Measurements from ENCODE around the gene TMEM217.

Gene TMEM217

DNA sequence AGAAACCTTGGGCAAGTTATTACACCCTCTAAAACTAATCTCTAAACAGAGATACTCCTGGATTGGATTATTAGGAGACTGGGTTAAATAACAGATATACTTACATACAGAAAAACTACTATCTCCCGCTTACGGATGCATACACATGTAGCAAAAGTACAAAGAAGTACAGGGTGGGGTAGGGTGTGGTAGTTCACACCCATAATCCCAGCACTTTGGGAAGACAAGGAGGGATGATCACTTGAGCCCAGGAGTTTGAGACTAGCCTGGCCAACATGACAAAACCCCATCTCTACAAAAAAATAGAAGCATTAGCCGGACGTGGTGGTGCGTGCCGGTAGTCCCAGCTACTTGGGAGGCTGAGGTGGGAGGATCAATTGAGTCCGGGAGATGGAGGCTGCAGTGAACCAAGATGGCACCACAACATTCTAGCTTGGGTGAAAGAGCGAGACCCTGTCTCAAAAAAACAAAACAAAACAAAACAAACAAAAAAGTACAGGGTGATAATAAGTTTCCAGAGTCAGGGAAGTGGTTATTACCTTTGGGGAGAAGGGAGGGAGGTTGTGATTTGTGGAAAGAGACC, 79.9 kb downstream of the TMEM217 start:
- no peak for DNase-seq

DNA sequence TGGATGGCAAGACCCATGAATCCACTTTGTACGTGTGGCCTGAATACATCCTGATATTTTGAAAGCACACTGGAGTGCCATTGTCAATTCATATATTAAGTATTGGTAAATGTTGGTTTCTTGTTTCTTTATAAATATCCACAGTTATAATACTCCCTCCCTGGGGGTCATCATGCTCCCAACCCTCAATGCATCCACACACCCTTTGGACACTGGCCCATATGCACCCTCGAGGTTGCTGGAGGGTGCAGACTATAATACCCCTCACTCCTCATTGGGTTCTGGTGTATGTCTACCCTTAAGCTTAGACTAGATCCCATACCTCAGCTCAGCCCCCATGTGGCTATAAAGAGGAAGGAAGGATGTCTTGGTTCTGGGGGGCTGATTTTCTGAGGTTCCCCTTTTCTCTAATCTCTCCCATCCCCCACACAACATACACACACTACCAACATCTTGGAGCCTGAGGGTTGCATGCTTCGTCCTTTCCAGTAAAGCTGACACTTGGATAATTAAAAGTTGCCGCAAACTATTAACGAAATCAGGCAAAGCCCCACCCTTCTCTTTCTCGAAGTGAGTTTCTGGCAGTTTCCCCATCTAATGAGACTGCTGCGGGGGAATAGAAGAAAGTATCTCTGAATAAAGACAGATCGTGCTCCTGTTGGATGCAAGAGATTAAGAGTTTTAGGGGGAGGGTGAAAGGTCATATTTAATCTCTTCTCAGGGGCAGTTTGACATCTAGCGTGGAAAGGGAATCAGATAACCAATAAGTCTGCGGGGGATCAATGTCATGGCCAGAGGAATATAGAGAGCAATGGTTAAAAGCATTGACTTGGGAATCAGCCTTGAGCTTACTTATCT, 80.6 kb downstream of the TMEM217 start:
- no peak for DNase-seq

DNA sequence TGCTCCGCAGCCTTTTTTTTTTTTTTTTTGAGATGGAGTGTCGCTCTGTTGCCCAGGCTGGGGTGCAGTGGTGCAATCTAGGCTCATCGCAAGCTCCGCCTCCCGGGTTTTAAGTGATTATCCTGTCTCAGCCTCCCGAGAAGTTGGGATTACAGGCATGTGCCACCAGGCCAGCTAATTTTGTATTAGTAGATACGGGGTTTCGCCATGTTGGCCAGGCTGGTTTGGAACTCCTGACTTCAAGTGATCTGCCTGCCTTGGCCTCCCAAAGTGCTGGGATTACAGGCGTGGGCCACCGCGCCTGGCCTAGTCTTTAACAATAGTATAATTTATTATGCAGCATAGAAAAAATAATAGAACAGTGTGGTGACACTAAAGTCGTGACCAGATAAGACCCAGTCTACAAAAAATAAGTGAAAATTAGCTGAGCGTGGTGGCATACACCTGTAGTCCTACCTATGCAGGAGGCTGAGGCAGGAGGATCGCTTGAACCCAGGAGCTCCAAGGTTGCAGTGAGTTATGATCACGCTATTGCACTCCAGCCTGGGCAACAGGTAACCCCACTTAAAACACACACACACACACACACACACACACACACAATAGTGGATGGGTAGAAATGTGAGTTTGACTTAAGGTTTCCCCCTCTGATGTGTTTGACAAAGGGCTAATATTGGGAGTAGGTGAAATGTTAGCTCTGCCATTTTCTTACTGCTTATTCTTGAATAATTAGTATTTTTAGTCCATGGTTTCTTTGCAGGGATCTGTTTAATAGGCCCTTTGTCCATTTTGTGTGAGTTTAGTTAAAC, 81.5 kb downstream of the TMEM217 start:
- DNase-seq = no peak

DNA sequence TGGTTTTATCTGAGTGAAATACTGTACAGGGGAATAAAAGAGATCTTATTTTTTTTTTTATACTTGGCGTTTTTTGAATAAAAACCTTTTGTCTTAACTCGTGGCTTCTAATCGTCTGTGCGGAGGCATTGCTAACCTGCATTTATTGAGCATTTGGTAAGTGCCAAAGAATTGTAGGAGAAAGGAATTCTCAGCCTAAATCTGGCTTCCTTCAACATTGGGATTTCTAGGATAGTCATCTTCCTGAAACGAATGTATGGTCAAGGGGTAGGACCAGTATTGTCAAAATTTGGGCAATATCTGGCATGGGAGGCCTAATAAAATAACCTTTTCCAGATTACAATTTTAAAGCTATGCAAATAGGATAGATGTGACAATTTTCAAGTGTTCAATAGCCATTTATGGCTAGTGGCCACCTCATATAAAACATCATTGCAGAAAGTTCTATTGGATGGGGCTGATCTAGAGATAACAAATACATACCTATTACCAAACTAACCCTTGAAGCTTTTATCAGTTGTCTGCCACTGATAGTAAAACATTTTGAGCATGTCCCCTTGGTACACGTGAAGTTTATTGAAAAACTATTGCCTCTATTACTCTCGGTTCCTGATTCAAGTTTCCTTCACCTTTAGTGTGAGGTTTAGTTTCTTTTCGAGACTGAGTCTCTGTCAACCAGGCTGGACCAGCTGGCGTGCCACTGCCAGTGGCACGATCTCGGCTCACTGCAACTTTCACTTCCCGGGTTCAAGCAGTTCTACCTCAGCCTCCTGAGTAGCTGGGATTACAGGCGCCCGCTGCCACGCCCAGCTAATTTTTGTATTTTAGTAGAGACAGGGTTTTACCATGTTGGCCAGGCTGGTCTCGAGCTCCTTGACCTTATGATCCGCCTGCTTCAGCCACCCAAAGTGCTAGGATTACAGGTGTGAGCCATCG, 82.3 kb downstream of the TMEM217 start:
- DNase-seq = no peak

GRCh38 chr6:37174515-37175331, 83.2 kb downstream of the TMEM217 start:
- DNase-seq = no peak

DNA sequence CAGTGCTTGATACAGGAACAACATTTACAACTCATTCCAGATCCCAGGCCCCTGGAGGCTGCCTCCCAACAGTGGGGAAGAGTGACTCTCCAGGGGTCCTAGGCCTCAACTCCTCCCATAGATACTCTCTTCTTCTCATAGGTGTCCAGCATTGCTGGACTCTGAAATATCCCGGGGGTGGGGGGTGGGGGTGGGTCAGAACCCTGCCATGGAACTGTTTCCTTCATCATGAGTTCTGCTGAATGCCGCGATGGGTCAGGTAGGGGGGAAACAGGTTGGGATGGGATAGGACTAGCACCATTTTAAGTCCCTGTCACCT, 83.8 kb downstream of the TMEM217 start:
- no peak for DNase-seq

DNA sequence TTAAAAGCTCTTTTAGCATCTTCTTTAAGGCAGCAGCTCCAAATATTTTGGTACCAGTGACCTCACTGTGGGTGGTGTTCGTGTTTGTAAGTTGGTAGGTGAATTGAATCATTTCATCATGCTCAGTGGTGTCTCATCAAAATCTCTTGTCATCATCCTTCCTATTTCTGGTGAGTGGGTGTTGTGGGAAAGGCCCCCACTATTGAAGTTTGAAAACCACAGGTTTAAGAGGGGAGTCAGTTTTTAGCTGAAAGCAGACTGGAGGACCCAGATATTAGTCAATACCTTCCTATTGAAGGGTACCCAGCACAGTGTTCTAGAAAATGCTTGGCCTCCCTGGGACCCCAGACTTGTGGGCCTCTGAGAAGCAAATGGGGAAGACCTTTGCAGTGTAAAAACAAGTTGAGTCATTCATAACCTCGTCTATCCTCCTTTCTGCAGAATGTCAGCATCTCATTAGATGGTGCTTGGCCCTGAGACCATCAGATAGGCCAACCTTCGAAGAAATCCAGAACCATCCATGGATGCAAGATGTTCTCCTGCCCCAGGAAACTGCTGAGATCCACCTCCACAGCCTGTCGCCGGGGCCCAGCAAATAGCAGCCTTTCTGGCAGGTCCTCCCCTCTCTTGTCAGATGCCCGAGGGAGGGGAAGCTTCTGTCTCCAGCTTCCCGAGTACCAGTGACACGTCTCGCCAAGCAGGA, 84.3 kb downstream of the TMEM217 start:
- DNase-seq = no peak

DNA sequence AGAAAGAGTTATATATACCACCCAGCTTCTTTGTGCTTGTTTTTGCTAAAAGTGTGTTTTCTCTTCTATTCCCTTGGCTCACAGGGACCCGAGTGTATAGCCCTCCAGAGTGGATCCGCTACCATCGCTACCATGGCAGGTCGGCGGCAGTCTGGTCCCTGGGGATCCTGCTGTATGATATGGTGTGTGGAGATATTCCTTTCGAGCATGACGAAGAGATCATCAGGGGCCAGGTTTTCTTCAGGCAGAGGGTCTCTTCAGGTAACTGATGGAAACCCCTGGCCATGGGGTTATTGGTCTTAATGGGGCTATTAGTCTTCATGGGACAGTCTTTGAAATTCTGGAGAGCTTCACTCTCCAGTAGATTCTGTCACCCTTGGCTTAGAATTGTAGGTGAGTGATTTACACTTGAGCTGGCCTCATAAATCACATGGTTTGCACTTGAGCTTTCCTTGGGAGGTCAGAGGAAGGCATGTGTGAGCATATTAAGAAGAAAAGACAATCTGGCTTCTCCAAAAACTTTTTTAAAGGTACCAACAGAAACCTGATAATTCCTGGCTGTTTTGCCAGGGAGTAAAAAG, 84.9 kb downstream of the TMEM217 start:
- no peak for DNase-seq

DNA sequence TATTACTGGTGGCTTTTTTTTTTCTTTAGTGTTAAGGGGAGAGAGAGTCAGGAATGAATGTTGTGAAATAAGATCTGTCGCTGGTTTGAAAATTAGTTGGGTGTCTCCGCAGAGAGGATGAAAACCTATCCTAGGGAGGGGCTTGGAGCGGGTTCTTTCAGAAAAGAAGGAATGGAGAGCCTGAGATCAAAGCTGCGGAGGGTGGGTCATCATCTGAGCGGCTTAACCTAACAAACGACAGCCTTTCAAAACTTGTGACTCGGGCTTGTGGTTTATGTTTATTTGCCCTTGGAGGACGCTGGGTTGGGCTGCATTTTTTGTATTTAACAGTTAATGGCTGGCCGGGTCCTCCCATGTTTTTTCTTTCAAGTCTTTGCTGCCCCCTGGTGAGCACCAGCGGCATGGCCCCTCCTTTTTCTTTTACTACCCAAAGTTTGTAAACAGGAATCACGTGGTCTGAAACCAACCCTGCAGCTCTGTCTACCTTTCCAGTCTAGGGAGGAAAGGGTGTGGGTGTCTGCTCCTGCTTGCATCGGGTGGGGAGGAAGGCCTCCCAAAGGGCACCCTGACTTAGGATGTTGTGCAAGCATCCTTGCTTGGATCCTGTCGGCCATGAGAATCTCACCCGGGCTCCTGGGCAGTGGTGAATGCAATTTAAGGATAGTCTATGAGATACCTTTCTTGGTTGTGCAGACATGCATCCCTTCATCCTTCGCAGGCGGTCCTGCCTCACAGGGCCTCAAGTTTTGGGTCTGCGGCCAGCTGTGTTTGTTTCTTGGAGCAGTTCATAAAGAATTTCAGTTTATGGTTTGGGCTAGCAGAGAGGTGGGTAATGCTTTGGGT, 85.8 kb downstream of the TMEM217 start:
- DNase-seq = peak; percentile 96

GRCh38 chr6:37171201-37171969, 86.6 kb downstream of the TMEM217 start:
- DNase-seq = peak; percentile 71

GRCh38 chr6:37170273-37171200, 87.4 kb downstream of the TMEM217 start:
- peak; percentile 85 for DNase-seq

DNA sequence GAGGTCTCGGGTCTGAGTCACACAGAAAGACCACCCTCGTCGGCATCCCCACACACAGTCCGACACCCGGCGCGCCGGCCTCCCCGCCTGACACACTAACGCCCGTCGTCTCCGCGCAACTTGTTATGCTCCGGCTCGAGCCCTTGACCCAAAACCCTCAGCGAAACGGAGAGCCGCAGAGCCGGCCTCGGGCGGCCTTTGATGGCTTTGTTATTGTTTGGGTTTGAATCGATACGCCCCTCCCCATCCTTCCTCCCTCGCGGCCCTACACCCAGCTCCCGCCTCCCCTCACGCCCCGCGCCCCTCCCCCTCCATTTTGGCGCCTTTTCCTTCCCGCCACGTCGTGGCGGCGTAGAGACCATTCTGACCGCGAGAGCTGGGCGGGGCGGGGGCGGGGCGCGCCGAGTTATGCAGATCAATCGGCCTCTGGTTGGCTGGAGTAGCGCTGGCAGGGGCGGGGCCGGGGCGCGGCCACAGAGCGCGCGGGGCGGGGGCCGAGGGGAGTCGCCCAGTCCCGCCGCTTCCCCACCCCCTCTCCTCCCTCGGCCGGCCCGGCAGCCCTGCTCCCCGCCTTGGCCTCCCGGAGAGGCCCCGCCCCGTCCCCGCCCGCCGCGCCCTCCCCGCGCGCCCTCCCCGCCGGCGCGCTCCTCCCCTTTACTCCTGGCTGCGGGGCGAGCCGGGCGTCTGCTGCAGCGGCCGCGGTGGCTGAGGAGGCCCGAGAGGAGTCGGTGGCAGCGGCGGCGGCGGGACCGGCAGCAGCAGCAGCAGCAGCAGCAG, 88.3 kb downstream of the TMEM217 start, which contains the start of gene PIM1:
TSS of gene PIM1 (plus strand) at position 657 of the 777 bp plus-strand sequence. CDS start 424 bp downstream, outside the sequence.
- peak; percentile 99 for DNase-seq

DNA sequence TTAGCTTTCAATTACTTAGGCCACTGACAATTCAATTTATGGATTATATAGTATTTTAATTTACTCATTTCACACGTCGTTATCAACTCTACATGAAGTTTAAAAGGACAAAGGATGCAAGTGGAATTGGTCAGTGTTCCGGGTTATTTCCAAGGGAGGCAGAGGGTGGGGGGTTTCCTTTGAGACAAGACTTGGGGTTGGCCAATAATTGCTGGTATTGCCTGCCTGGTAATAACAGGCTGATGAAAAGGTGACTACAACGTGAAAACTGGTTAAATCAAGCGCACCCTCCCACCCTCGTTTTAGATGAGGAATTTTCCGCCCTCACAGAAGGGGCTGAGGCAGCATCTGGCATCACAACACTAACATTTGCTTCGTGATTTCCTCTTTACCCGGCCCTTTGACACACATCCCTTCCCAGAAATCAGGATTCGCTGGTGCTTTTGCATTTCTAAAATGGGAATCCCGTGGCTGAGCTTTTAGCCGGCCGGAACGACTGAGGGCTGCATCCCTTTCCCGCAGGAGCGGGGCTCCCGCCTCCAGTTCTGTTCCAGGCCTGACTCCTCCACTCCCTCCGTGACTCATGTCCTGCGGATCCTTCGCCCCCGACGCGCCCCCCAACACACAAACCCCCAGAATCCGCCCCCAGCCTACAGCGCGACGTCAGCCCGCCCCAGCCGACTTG, 89.0 kb downstream of the TMEM217 start:
- DNase-seq = no peak

GRCh38 chr6:37168163-37168758, 89.7 kb downstream of the TMEM217 start:
- DNase-seq = peak; percentile 60

DNA sequence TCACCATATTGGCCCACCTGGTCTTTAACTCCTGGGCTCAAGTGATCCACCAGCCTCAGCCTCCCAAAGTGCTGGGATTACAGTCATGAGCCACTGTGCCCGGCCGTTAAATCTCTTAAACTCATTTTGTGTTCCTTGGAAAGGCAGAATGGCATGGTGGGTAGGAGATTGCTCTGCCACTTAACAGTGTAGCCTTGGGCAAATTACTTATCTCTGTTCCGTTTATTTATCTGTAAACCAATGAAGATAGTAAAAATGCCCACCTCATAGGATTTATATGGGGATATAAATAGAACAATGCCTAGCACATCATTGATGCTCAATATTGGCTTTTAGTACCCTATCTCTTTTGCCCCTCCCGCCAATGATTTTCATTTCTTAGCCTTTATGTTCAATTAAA, 95.2 kb downstream of the TMEM217 start:
- DNase-seq = no peak
